Renal cortical epithelial cell (primary cell): Measurements from ENCODE around the gene IGSF21. TPM values are rescaled to one million over a fixed set of nuclear protein-coding genes. Genes with fewer than 3 reads are reported as not detected.

Experiments used
- DNase-seq: peaks from one replicate; pipeline ENCODE4 v3.0.0-alpha.2; 2011; ENCODE audit warnings: low read depth
- total RNA-seq: library from RNA; depleted of rRNA; stranded (reverse); fragments of >200 nt; gene quantifications from 2 replicates; pipeline ENCODE4 v1.2.3, GENCODE V29; 2014

The IGSF21 gene
- total RNA-seq, 1 donor from 2014 or later = not detected

- DNase-seq = peak; percentile 2
Observed at GRCh38 chr1:18217398-18218043, 109.9 kb downstream of the IGSF21 start.

- DNase-seq = no peak
Observed at GRCh38 chr1:18229625-18230024, 122.0 kb downstream of the IGSF21 start.

- DNase-seq = no peak
Observed at GRCh38 chr1:18230321-18230720, 122.7 kb downstream of the IGSF21 start.

GRCh38 chr1:18230840-18231239 is 123.2 kb downstream of the IGSF21 start:
- no peak for DNase-seq

- DNase-seq = no peak
Observed at GRCh38 chr1:18232052-18232451, 124.5 kb downstream of the IGSF21 start.

- no peak for DNase-seq
Observed at GRCh38 chr1:18233176-18233864, 125.7 kb downstream of the IGSF21 start.

GRCh38 chr1:18234790-18235242 is 127.2 kb downstream of the IGSF21 start:
- DNase-seq = peak; percentile 23

- DNase-seq = no peak
Observed at GRCh38 chr1:18237371-18237770, 129.8 kb downstream of the IGSF21 start.

GRCh38 chr1:18238190-18238589 is 130.6 kb downstream of the IGSF21 start:
- no peak for DNase-seq

- DNase-seq = no peak
Observed at GRCh38 chr1:18239671-18240070, 132.1 kb downstream of the IGSF21 start.

- DNase-seq = no peak
Observed at GRCh38 chr1:18240906-18241305, 133.3 kb downstream of the IGSF21 start.

- no peak for DNase-seq
Observed at GRCh38 chr1:18241891-18242290, 134.3 kb downstream of the IGSF21 start.

GRCh38 chr1:18243503-18244175 is 136.0 kb downstream of the IGSF21 start:
- DNase-seq = no peak

- no peak for DNase-seq
Observed at GRCh38 chr1:18244762-18245161, 137.2 kb downstream of the IGSF21 start.

- DNase-seq = no peak
Observed at GRCh38 chr1:18245647-18246046, 138.0 kb downstream of the IGSF21 start.

GRCh38 chr1:18246543-18246942 is 138.9 kb downstream of the IGSF21 start:
- no peak for DNase-seq

- DNase-seq = no peak
Observed at GRCh38 chr1:18247151-18247550, 139.6 kb downstream of the IGSF21 start.

- DNase-seq = no peak
Observed at GRCh38 chr1:18249631-18250030, 142.0 kb downstream of the IGSF21 start.

GRCh38 chr1:18253093-18253492 is 145.5 kb downstream of the IGSF21 start:
- no peak for DNase-seq

- DNase-seq = peak; percentile 21
Observed at GRCh38 chr1:18256282-18257235, 149.0 kb downstream of the IGSF21 start.

- DNase-seq = no peak
Observed at GRCh38 chr1:18257778-18258177, 150.2 kb downstream of the IGSF21 start.

- DNase-seq = no peak
Observed at GRCh38 chr1:18261891-18262290, 154.3 kb downstream of the IGSF21 start.
